Left renal pelvis (tissue), 4 donors: Measurements from ENCODE around the gene SNRNP27. TPM values are rescaled to one million over a fixed set of nuclear protein-coding genes. Genes with fewer than 3 reads are reported as not detected.
"Not testable (repeated sequence)": the region's sequence is repeated elsewhere in the genome, so short reads cannot be mapped to it uniquely, and the experiment has no call there.

Source experiments
- DNase-seq, 4 donors: peaks; one replicate each; pipeline ENCODE4 v3.0.0-alpha.2; 2013; ENCODE audit warnings: low read depth in 4 of 4, low spot score in 3 of 4
- polyA plus RNA-seq, 4 donors: library from polyadenylated mRNA; unstranded; fragments of 120-200 nt; gene quantifications; one replicate each; pipeline ENCODE4 v1.2.1, GENCODE V29; 2013; ENCODE audit not compliant: insufficient read length in 4 of 4

Gene SNRNP27
- polyA plus RNA-seq, 4 donors: 67.3 to 80.8 (median 74.1) TPM

GRCh38 chr2:69945441-69945840, 51.7 kb downstream of the SNRNP27 start:
- DNase-seq: no peak

- no peak for DNase-seq
Observed at GRCh38 chr2:69945941-69946340, 52.2 kb downstream of the SNRNP27 start.

- no peak for DNase-seq
Observed at GRCh38 chr2:69946351-69947324, 52.9 kb downstream of the SNRNP27 start.

- no peak for DNase-seq
Observed at GRCh38 chr2:69947325-69947931, 53.7 kb downstream of the SNRNP27 start.

- DNase-seq: no peak
Observed at GRCh38 chr2:69948032-69948962, 54.5 kb downstream of the SNRNP27 start.

- no peak for DNase-seq
Observed at GRCh38 chr2:69948963-69949645, 55.3 kb downstream of the SNRNP27 start.

- no peak for DNase-seq
Observed at GRCh38 chr2:69950241-69950640, 56.5 kb downstream of the SNRNP27 start.

- not testable (repeated sequence) for DNase-seq
Observed at GRCh38 chr2:69950671-69951070, 56.9 kb downstream of the SNRNP27 start.

GRCh38 chr2:69952336-69953115, 58.8 kb downstream of the SNRNP27 start:
- DNase-seq: no peak

- DNase-seq: no peak
Observed at GRCh38 chr2:69954084-69954483, 60.3 kb downstream of the SNRNP27 start.

Other genes starting within 250 kb of the SNRNP27 start
- 100 to 1,000 TPM in 3 of 4 donors, 10 to 100 TPM in 1; 73.5 to 301 (median 234) TPM for gene ANXA4, start 151.8 kb upstream of the SNRNP27 start, polyA plus RNA-seq
- gene GMCL1, start 64.3 kb upstream of the SNRNP27 start, polyA plus RNA-seq: 10 to 100 TPM; 18.4 to 36.5 (median 33.5) TPM
- gene MXD1, start 21.2 kb downstream of the SNRNP27 start, polyA plus RNA-seq: 10 to 100 TPM in 3 of 4 donors, 1 to 10 TPM in 1; 9.3 to 14.8 (median 13.7) TPM
- gene ASPRV1, start 67.7 kb downstream of the SNRNP27 start, polyA plus RNA-seq: 1 to 10 TPM; 4.1 to 5.6 (median 4.9) TPM
- gene PCBP1, start 193.5 kb downstream of the SNRNP27 start, polyA plus RNA-seq: 100 to 1,000 TPM; 234 to 314 (median 281) TPM